ENCODE data around the gene CBY3.

Gene CBY3

GRCh38 chr5:179680780-179681401 lies at the start of gene CBY3:
TSS of gene CBY3 (minus strand) at chr5:179681034. CDS start at chr5:179680918, 116 bp downstream.
- no peak for TF ChIP-seq CTCF (IDR thresholded peaks at IDR 0.05; ENCODE audit: low read depth, low read length)
- no peak for DNase-seq (ENCODE audit: extremely low read depth, low read depth)

GRCh38 chr5:179730356-179730755 lies 49.5 kb upstream of the CBY3 start:
- no peak for TF ChIP-seq CTCF (IDR thresholded peaks at IDR 0.05; ENCODE audit: low read depth, low read length)
- no peak for DNase-seq (ENCODE audit: extremely low read depth, low read depth)

DNA sequence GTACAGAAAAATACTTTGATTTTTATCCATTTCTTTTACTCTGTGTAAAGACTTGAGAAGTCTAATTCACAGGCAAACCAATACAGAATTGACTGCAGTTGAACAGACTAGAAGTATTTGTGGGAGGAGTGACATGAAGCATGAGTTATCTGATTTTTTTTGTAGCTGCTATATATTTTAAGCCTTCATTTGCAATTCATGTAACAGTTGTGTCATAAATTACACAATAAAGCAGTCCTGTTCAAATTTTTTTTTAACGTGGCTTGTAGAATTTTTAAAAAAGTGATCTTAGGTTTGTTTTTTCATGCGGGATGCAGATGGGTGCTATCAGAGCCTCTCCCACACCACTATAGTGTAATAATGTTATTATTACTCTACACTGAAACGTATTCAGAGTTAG lies 48.9 kb upstream of the CBY3 start:
- no peak for DNase-seq (ENCODE audit: extremely low read depth, low read depth)
- TF ChIP-seq CTCF (IDR thresholded peaks at IDR 0.05; ENCODE audit: low read depth, low read length) = no peak

GRCh38 chr5:179729303-179729702 lies 48.5 kb upstream of the CBY3 start:
- no peak for TF ChIP-seq CTCF (IDR thresholded peaks at IDR 0.05; ENCODE audit: low read depth, low read length)
- no peak for DNase-seq (ENCODE audit: extremely low read depth, low read depth)

GRCh38 chr5:179727106-179727505 lies 46.3 kb upstream of the CBY3 start:
- no peak for DNase-seq (ENCODE audit: extremely low read depth, low read depth)
- TF ChIP-seq CTCF (IDR thresholded peaks at IDR 0.05; ENCODE audit: low read depth, low read length) = no peak

GRCh38 chr5:179724163-179724562 lies 43.3 kb upstream of the CBY3 start:
- DNase-seq (ENCODE audit: extremely low read depth, low read depth) = no peak
- no peak for TF ChIP-seq CTCF (IDR thresholded peaks at IDR 0.05; ENCODE audit: low read depth, low read length)

DNA sequence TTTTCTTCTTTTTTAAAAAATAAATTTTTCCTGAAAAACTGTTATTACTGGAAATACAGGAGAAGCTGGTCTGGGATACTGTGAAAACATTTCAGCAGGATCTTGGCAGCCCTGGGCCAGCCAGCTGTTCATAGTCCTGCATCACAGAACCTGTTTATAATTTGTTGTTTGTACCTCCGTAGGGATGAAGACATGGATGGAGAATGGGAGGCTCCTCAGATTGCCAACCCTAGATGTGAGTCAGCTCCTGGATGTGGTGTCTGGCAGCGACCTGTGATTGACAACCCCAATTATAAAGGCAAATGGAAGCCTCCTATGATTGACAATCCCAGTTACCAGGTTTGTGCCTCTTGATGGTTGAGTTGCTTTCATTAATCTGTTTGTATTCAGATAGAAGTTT lies 39.4 kb upstream of the CBY3 start:
- no peak for TF ChIP-seq CTCF (IDR thresholded peaks at IDR 0.05; ENCODE audit: low read depth, low read length)

More for the DNA sequence above, 39.4 kb upstream of the CBY3 start:
- no peak for DNase-seq (ENCODE audit: extremely low read depth, low read depth)

Measured in AG09319 (cell line).